HG03565 (cell line): ENCODE results near the gene EHD3.
A peak's percentile ranks its signal among the peaks of the same experiment; 100 is the strongest.
"Not testable (repeated sequence)": the region's sequence is repeated elsewhere in the genome, so short reads cannot be mapped to it uniquely, and the experiment has no call there.

Experiments used
- ATAC-seq: cut with Tn5 transposase; IDR thresholded peaks from one replicate; pipeline ENCODE4 v1.9.1; 2021; ENCODE audit warnings: mild to moderate bottlenecking, moderate library complexity; ENCODE audit not compliant: unreplicated experiment

Gene EHD3

DNA sequence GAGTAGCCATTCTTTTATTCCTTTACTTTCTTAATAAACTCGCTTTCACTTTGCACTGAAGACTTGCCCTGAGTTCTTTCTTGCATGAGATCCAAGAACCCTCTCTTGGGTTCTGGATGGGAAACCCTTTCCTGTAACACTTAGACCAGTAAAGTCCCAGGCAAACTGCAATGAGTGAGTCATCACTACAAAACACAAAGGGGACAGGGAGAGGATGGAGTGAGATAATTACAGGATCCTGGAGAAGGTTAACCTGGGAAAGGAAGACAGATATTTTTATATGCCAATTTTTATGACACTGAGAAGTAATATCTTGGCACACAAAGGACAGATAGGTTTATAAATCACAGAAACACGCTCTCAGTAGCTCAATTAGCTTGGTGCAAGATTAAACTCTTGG is 48.7 kb downstream of the EHD3 start:
- no peak for ATAC-seq

DNA sequence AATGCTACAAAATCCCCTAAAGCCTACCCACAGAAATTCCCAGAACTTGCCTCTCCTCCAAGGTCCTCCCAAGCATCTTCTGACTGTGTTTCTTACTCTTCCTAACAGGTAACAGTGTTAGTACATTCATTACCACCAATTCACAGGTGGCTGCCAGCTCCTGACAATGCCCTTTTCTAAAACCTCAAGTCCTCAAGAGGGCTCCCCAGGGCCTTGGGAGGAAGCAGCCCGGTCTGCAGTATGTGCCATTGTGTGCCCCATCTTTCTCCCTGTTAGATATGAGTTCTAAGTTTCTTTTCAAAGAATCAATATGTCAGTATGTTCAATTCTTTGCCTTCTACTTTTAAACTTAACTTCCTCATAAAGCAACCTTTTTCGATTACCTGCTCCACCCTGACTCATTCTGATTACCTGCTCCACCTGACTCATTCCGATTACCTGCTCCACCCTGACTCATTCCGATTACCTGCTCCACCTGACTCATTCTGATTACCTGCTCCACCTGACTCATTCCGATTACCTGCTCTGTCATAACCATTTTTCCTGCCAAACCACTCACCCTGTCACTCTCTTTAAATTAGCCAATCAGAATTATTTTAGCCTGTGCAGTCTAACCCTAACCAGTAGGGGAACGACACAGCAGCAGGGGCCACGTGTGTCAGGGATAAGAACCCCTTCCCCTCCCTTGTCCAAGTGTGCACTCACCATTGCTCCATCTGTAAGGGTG is 49.4 kb downstream of the EHD3 start:
- not testable (repeated sequence) for ATAC-seq

DNA sequence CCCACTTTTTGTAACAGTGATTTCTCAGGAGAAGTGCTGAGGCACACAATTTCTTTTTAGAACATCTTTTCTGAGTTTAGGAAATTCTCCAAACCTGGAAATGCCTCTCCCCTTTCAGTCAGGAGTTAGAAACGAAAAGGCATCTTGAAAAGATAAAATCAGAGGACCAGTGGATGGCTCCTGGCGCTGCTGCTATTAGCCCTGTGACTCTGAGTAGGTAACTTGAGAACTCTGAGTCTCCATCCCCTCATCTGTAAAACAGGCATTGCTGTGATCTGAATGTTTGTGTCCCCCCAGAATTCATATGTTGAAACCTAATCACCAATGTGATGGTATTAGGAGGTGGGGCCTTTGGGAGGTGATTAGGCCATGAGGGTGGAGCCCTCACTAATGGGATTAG is 50.2 kb downstream of the EHD3 start:
- ATAC-seq: no peak

DNA sequence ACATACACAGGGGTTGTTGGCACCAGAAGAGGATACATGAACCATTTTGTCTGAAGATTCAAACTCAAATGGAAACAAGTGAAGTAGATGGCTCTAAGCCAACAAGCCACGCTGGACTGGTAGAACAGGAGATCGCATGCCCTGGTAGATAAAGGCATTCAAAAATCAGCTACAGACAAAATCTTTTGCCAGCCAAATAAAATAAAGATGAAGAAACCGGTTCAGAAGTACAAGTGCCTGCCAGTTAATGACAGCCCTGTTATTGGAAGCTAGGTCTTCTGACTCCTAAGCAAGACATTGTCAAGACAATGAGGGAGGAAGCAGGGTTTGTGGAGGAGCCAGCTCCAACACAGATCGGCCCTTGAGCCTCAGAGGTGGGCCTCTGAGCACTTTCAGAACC is 52.3 kb downstream of the EHD3 start:
- ATAC-seq: no peak

DNA sequence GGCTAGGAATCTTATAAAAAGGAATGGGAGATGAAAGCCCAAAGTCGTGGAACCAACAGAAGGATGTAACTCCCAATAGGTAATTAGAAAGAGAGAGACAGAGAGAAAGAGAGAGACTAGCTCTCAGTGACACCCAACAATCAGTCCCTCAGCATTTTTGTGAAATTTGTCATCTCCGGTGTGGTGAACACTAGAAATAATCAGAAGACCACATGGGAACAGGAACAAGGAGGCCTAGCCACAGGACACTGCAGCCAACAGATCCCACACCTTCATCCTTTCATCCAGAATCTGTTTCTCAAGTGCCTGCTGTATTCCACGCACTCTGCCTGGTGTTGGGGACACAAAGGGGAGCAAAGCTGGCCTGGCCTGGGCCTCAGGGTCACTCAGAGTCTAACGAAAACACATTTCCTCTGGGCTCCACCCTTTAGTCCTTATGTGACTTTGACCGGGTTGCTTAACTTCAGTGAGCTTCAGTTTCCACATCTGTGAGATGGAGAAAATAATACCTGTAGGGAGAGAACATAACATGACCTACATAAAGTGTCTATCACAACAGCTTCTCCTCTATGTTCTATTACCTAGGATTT is 53.1 kb downstream of the EHD3 start:
- ATAC-seq: no peak

DNA sequence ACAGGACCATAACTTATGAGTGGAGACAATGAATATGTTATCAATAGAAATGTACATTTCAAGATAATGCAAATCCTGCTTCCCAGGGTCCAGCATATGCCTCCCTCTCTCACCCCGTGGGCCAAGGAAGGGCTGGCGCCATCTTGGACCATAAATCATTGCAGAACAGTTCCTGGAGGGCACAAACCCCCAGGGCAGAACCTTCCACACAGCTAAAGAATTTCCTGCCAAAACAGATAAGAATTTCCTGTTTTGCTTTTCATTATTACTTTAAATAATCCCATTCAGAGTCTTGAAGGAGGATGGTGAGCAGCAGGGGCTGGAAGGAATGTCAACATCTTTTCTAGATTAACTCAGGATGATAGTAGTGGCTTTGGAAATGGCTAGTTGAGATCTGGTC is 53.7 kb downstream of the EHD3 start:
- ATAC-seq: no peak

DNA sequence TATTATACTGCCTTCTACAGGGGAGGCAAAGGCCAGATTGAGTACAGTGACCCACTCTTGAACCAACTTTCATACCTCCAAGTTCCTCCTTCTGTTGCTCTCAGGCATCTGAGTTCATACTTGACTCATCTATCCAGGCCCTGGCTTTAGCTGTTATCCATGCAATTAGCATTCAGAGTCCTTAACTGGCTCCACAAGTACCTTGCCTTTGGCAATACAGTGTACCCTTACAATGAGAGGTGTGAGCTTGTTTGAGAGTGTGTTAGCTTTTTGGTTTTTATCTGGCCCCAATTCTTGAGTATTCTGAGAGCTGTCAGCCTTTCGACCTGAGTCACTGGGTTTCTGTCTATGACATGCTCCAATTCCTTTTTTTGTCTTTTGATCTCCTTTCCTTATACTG is 60.2 kb downstream of the EHD3 start:
- ATAC-seq: no peak

DNA sequence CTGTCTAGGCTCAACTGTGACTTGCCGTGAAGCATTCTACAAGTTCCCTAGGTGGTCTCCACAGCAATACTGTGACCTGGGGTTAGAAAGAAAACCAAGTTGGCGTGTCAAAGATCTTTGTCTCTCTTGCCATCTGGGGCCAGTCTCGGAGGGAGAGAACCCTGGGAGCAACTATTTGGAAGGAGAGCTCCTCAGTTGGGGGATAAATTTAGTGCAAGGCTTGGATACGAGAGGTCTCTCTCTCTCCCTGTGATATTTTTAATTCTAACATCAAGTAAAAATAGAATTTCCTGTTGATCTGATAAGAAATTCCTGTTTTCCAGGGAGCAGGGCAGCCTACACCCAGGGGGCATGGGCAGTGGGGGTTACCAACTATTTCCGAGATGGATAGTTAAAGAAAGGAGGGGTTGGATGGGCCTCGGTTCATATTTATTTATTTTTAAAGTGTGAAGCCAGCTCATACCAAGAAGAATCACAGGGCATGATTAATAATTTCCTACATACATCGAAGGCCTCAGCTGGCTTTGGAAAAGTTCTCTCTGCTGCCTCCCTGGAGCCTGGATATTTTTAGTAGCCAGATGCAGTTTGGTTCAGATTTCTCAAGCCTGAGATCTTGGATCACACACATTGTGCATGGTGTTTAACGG is 62.8 kb downstream of the EHD3 start:
- no peak for ATAC-seq

DNA sequence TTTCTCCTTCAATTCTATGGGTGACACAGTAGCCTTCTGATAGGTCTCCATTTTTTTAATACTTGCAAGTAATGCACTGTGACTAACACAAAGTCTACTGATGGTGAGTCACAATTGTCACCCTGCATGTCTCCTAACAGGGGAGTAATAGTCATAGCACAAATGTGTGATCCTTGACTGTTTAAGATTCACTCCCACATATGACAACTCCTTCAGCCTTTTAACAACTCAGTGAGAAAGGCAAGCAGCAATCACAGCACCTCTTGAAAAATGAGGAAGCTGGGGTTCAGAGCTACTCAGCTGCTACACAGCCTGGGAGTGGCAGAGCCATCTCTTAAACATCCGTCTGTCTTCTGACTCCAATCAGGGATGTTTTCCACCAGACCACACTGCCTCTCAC is 63.8 kb downstream of the EHD3 start:
- ATAC-seq: no peak

DNA sequence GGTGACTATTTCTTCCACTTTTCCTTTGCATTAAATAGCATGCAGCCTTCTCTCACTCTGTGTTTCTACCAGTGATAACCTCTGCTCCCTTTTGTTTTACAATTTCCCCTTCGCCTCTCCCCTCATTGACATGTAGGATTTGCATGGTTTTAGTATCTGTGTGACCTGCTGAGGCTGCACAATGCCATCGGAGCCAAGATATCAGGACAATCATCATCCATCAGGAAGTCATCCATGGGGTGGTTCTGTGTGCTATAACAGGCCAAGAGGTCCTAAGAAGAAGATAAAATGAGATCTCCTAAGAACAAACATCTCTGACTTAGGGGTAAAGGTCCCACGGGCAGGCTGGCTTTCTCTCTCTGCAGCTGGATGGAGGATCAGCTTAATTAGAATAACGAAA is 65.6 kb downstream of the EHD3 start:
- no peak for ATAC-seq

DNA sequence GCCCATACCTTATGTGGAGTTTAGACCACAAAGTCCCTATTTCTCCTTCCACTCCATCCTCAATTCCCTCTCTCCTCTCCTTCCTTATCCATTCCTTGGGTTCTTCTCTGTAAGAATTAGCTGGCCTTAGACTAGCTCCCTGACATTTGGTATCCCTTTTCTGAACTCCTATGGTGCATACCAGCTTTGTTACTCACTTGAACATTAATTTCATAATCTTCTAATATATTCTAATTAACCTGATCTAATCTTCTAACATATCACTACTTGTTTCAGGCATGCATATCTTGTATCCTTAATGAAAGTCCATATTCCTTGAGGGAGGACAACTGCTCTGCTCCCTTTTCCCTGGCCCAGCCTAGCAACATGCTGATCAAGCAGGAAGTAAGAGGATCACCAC is 66.4 kb downstream of the EHD3 start:
- no peak for ATAC-seq

DNA sequence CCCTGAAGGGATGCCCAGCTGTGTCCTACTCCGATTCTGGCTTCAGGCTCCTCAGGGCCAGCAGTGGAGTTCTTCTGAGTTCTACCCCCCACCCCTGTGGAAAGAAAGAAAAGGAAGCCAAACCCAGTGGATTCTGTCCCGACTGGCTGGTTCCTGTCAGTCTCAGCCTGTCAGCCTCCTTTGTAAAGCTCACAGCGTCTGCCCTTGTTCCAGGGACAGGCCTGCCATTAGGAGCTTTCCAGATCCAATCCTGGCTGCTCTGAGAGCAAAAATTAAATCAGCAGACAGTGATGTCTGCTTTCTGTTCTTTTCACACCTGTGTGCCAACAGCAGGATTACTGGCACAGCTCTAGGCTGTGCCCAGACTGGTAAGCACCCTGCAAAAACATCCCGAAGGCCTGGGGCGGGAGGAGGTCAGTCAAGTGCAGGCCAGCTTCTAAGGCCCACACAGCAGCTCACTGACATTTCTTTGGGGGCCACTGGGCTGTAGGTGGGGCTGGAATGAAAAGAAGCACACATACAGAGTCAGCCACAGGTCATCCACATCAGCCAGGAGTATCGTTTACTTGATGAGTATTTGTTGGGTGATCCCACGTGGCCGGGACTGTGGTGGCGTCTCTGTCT is 69.1 kb downstream of the EHD3 start:
- no peak for ATAC-seq

DNA sequence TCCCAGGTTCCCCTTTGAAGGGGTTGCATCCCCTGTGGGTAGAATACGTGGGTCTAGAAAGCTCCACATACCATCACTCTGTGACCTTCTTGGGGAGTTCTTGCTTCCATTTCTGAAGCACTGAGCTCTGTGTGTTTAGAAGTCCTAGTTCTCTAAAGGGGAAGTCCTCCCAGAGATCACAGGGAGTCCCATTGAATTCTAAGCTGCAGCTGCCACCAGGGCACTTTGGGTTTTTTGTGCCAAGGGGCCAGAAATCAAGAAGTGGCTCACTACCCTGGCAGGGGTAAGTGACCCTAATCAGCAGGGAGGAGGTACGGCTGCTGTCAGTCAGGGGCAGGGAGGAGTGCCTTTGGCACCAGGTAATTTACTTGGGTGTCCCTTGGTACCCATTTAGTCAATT is 70.9 kb downstream of the EHD3 start:
- no peak for ATAC-seq

DNA sequence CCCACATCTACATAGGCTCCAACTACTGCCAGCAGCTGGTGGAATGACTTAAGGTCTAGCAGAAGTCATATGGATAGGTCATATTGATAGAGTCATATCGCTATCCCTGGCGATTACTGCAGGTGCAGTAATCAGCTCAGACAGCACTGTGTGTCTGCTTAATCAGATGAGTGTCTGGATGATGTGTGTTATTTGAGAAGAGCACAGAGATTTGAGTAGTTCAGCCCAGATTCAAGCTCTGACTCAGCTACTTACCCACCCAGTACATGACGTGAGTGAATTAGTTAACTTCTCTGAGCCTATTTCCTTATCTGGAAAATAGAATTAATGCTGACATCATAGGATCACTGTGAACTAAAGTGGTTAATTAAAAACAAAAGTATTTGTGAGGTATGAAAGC is 78.9 kb downstream of the EHD3 start:
- ATAC-seq: no peak

DNA sequence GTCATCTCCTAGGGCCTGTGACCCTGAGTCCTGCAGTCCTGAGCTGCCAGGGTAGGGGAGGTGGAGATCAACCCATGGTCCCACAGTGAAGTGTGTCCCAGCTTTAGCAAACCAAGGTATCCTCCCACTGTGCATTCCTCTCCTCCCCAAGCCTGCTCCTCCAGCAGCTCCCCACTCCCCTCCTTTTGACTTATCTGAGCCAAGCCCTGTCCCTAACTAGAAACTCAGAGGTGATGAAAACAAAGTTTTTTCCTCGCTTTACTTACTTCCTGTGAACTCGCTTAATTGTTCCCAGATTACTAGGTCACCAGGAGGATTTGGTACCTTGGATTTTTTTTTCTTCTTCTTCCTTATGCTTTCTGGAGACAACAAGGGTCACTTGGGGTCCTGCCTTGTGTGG is 80.8 kb downstream of the EHD3 start:
- ATAC-seq: no peak

DNA sequence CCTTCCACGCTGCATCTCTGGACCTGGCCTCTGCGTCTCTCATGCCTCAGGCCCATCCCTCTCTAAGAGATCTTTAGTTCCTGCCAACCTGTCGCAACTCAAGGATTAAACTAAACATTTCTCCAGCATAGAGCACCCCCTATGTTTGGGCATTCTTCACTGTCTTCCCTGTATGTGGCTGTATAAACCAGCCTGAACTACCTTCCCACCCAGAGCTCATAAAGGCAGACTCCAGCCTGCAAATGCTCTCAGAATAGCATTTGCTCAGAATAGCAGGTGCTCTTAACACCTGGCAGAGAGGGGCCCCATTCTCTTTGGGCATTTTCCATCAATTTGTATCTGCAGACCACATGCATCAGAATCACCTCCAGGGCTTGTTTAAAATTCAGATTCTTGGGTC is 83.4 kb downstream of the EHD3 start:
- no peak for ATAC-seq

DNA sequence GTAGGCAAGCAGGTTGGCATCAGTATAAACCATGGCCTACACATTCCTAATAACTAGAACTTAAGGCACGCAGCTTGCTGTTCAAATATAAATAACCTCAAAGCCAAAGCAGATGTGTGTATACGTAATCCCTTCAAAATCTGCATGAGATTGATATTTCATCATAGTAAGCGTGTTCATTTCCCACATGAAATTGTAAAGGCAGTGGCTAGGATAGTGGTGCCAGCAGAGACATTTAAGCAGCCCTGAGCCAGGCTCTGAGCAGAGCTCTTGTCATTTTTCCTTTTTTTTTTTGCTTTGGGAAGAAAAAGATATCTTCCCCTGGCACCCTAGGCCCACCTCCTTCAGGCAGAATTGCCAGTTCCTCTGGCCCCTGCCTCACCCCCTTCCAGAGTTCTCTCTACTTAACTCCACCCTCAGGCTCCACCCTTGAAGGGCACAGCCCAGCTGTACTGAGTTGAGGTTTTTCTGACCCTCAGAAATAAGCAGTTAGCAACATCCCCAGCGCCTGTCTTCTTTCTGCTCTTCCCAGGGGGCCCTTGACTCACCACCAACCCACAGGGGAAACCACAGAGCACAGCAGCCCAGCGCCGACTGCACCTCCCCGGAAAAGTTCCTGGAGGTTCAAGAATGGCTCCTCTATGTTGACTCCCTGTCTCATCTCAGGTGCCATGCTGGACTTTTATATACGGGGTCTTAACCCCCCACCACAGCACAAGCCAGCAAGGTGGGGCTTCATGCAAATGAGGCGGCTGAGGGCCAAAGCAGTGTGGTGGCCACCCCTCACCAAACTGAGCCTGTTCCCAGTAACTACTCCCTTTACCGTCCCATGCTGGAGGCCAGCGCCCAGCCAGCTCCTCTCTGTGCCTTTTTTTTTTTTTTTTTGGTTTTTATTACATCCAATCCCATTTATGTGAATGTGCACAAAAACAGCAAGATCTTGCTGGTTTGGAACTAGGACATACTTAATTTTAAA is 84.7 kb downstream of the EHD3 start:
- peak; percentile 72 for ATAC-seq
